ENCODE measurements around the gene CYBB.

The CYBB gene

DNA sequence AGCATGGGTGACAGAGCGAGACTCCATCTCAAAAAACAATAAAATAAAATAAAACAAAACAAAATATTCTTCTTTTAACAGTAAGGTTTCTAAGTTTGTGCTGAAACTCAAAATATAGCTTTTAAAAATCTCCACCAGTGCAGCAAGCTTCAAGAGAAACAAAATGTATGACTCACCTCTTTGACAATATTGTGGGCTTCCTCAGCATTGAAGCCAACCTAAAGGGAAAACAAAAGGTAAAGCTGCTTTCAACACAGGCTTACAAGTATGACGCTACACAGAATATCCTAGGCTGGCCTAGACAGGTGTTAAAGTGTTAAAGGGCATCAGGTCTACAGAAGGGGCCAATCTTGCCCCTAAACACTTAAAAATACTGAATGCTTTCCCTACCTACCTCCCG lies 66.3 kb downstream of the CYBB start:
- DNase-seq, result no peak

DNA sequence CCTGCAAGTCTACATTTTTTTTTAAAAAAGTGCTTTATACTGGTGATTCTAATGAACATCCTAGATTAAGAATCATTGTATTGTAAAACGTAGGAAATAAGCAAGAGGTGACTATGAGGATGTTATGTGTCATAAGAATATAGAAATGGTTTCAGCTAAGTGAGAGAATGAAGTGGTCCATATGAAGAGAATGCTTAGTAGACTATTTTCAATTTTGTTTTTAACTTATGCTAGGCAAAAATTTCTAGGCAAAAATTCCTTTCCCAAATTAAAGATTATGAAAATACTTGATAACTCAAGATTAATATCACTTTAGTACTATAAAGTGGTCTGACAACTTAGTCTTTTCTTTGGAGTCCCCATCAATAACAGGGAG lies 66.7 kb downstream of the CYBB start:
- DNase-seq, result no peak

DNA sequence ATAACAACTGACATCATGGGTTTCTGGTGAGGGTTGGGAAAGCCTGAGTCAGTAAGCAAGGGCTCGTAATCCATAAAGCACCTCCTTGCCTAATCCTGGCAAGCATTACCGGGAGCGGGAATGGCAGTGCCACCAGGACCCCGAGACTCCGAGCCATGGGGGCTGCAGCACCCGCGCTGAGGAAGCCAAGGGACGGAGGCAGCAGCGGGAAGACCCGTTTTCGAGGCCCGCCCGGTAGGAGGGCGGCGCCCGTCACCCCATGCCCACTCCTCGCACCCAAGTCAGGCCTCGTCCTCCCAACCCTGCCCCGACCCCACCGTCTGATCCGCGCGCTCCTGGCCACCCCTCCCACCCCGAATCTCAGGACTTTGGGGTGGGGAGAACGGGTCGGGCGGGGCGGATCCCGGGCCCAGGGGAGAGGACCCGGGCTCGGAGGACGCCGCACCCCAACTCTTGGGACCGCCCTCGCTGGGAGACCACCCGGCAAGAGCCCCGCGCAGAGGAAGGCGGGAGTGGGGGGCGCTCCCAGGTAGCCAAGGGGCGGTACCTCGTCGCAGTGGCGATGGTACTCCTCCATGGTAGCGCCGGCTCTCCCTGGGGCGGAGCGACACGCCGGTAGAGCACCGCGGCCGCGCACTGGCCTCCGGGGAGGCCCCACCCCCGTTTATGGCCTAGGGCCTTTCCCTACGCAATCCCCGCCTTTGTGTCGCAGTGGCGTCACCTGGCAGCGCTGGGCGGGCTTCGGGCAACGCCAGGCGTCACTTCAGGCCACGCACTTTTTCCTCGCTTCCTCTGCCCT lies 67.3 kb downstream of the CYBB start, which contains the start of gene DYNLT3:
DYNLT3 (minus strand) TSS at position 638 of the 799 bp plus-strand sequence; CDS start at position 577, 61 bp downstream.
- DNase-seq, result no peak

DNA sequence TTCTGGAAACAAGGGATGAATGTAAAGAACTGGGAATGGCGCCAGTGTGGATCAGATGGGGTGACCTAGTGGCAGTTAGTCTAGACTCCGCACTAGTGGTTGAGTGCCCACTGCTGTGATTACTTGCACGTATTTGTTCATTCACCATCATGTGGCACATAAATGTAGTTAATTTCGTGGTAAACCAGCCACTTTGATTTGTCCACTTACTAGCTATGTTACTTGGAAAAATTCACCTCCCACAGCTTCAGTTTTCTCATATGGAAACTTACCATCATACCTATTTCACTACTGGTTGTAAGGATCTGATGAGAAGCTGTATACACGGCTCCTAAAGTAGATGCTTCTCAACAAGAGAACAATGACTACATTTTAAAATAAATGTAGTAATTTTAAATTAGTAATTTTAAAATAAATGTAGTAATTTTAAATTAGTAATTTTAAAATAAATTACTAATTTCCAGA lies 67.9 kb downstream of the CYBB start:
- DNase-seq, result no peak

DNA sequence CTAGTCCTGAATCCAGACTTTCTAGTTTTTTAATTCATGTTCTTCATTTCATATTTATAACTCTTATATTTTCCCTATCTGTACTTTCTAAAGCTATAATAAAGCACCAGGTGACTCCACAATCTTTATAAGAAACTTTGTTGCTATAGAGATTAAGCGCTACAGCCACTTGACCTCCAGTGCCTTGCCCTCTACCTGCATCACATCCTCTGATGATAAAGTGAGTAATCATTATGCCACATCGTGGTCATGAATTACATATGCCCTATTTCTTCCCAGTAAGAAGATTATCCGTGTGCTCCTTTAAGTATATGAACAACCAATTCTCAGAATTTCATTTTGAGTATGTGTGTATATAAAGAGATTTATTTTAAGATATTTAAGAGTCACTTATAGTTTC lies 74.3 kb downstream of the CYBB start:
- no peak for DNase-seq

DNA sequence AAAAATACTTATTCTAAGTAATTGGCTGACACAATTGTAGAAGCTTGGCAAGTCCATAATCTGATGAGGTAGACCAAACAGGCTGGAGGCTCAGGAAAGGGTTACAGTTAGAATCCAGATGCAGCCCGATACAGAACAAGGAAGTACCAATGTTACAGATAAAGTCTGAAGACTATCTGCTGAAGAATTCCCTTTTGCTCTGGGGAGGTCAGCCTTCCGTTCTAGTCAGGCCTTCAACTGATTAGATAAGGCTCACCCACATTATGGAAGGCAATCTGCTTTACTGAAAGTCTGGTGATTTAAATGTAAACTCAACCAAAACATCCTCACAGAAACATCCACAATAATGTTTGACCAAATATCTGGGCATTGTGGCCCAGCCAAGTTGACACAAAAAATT lies 74.9 kb downstream of the CYBB start:
- no peak for DNase-seq

DNA sequence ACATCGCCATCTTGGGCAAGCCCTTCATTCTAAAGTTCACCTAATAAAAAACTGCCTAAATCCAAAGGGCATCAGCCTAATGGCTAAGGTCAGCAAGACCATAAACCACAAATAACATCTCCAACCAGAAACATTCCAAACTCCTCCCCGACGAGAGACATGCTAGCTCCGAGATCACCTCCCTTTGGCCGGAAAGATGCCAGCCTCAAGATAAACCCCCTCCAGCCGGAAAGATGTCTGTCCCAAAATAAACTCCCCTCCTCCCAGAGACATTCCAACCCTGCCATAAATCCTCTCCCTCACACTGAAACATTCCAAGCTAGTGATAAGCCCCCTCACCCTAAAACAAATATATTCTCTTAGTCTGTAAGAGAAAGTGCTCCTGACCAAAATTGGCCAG lies 80.9 kb downstream of the CYBB start:
- no peak for DNase-seq

DNA sequence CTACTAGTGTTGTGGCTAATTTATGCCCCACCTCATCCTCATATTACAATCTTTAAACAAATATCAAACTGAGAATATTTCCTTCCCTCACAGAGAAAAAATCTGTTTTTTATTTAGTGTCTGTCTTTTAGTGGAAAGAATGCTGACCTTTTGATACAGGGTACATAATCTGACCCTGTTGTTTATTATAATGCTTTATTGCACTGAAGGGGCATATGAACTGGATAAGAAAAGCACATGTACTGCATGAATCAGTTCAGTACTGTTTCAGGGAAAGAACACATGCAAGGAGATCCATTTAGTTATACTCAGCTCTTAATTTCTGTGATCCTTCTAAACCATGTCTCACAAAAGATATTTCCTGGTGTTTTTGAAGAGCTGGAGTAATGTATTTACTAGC lies 83.0 kb downstream of the CYBB start:
- no peak for DNase-seq

Measured in GF-D8 (cell line).